ENCODE data around the gene VWA8.

- TF ChIP-seq POLR2A (IDR thresholded peaks at IDR 0.05) (no peak), POLR2AphosphoS5 (IDR thresholded peaks at IDR 0.05) (no peak), EP300 (IDR thresholded peaks at IDR 0.05) (no peak)
- TF ChIP-seq, protein P1, sequence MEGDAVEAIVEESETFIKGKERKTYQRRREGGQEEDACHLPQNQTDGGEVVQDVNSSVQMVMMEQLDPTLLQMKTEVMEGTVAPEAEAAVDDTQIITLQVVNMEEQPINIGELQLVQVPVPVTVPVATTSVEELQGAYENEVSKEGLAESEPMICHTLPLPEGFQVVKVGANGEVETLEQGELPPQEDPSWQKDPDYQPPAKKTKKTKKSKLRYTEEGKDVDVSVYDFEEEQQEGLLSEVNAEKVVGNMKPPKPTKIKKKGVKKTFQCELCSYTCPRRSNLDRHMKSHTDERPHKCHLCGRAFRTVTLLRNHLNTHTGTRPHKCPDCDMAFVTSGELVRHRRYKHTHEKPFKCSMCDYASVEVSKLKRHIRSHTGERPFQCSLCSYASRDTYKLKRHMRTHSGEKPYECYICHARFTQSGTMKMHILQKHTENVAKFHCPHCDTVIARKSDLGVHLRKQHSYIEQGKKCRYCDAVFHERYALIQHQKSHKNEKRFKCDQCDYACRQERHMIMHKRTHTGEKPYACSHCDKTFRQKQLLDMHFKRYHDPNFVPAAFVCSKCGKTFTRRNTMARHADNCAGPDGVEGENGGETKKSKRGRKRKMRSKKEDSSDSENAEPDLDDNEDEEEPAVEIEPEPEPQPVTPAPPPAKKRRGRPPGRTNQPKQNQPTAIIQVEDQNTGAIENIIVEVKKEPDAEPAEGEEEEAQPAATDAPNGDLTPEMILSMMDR (IDR thresholded peaks at IDR 0.05), result no peak
These were observed 259.2 kb downstream of the VWA8 start for GRCh38 chr13:41701676-41702075.
